Panc1 (cell line): ENCODE measurements around the gene AKAP6. TPM values are rescaled to one million over a fixed set of nuclear protein-coding genes. Genes with fewer than 3 reads are reported as not detected.

Experiments used
- ATAC-seq: fragments of 200-7000 bp; cut with Tn5 transposase; 2 replicates; pipeline ENCODE4 v1.9.1; 2020; ENCODE audit warnings: mild to moderate bottlenecking, moderate library complexity
- BruUV-seq: library from RNA; stranded (reverse); fragments of 400-500 nt; replicated peaks from 2 replicates; lab custom pipeline; 2021; lab: Mats Ljungman, UMichigan
- CTCF ChIA-PET: fragments of 300-600 bp; sonication (Branson Sonifier 250); formaldehyde crosslinking; loops from one replicate; lab custom pipeline; 2022; ENCODE audit warnings: antibody characterized with exemption; lab: Charles Lee
- POLR2A ChIA-PET: fragments of 300-600 bp; sonication (Branson Sonifier 250); formaldehyde crosslinking; loops from one replicate; lab custom pipeline; 2022; ENCODE audit warnings: antibody characterized with exemption; lab: Charles Lee
- DNase-seq: peaks from one replicate; pipeline ENCODE4 v3.0.0-alpha.2; 2010; ENCODE audit warnings: low read depth, low spot score
- H3K27ac ChIP-seq: 2 replicates; pipeline ENCODE4 v1.5.1; 2011; ENCODE audit warnings: mild to moderate bottlenecking, low read length, inconsistent platforms
- H3K27me3 ChIP-seq: fragments of 200-500 bp; sonication (Bioruptor generic); 2 replicates; pipeline ENCODE4 v1.6.0; 2014; ENCODE audit warnings: low read length, inconsistent platforms; ENCODE audit not compliant: control insufficient read depth, insufficient read depth
- H3K36me3 ChIP-seq: fragments of 200-500 bp; sonication (Bioruptor generic); 2 replicates; pipeline ENCODE4 v1.5.1; 2014; ENCODE audit warnings: inconsistent platforms, mild to moderate bottlenecking, low read length, moderate library complexity; ENCODE audit not compliant: control insufficient read depth, insufficient read depth
- H3K4me1 ChIP-seq: 2 replicates; pipeline ENCODE4 v1.5.1; 2011; ENCODE audit warnings: inconsistent platforms, mild to moderate bottlenecking, low read length, moderate library complexity; ENCODE audit not compliant: control insufficient read depth, insufficient read depth
- H3K4me3 ChIP-seq, 2 experiments: 2 replicates each; pipeline ENCODE4 v1.5.1; 2011 to 2012; ENCODE audit warnings: low read depth in 2 of 2, low read length in 2 of 2, mild to moderate bottlenecking in 2 of 2, inconsistent platforms in 1 of 2, moderate library complexity in 1 of 2
- H3K9me3 ChIP-seq: fragments of 200-500 bp; sonication (Bioruptor generic); 2 replicates; pipeline ENCODE4 v1.5.1; 2014; ENCODE audit warnings: low read depth, mild to moderate bottlenecking, inconsistent platforms, low read length, moderate library complexity; ENCODE audit not compliant: control insufficient read depth, insufficient read depth
- CTCF ChIP-seq: fragments of 450-650 bp; IDR thresholded peaks from 2 replicates; pipeline ENCODE4 v1.5.1; 2017; ENCODE audit warnings: mild to moderate bottlenecking
- POLR2AphosphoS5 ChIP-seq: IDR thresholded peaks from 2 replicates; pipeline ENCODE4 v1.6.1; 2012; ENCODE audit warnings: mild to moderate bottlenecking, low read depth, low read length, moderate library complexity
- REST ChIP-seq, 2 experiments: IDR thresholded peaks; 2 replicates each; pipeline ENCODE4 v1.6.1; 2011 to 2012; ENCODE audit warnings: low read depth in 2 of 2, control low read depth in 1 of 2, low read length in 1 of 2, mild to moderate bottlenecking in 1 of 2, moderate library complexity in 1 of 2; ENCODE audit not compliant: insufficient read depth in 1 of 2
- SIN3A ChIP-seq: IDR thresholded peaks from 2 replicates; pipeline ENCODE4 v1.6.1; 2012; ENCODE audit warnings: low read depth, mild to moderate bottlenecking, low read length, moderate library complexity, borderline replicate concordance; ENCODE audit not compliant: insufficient read depth
- TCF7L2 ChIP-seq: IDR thresholded peaks from 2 replicates; pipeline ENCODE4 v1.6.1; 2011; ENCODE audit warnings: mild to moderate bottlenecking, low read depth, low read length, inconsistent platforms
- in situ Hi-C: cut with HindIII; loops from 2 replicates; pipeline ENCODE4 v1.10.0; 2016; ENCODE audit warnings: low sequenced_read_pairs, low pct_unique_long_range_greater_than_20kb
- intact Hi-C: fragments of 100-400 bp; cut with micrococcal nuclease; formaldehyde crosslinking; loops from one replicate; pipeline ENCODE4 v1.10.0; 2022; ENCODE audit not compliant: unreplicated experiment
- total RNA-seq: library from RNA; stranded (reverse); gene quantifications from one replicate; pipeline ENCODE4 v1.2.1, GENCODE V29; 2021; ENCODE audit not compliant: unreplicated experiment

AKAP6 gene
- total RNA-seq, 1 experiment from 2014 or later, result 0.82 TPM

- BruUV-seq, result no TSS peak
- in situ Hi-C loops, result no loop called here
Observed at GRCh38 chr14:32826404-32827082, 497.4 kb downstream of the AKAP6 start.

GRCh38 chr14:32827514-32827913 is 498.4 kb downstream of the AKAP6 start:
- Histone ChIP-seq H3K36me3 (no peaks in the 10 kb centered on the region), H3K4me3 (no peak overlapping the region), H3K4me1 (no peaks in the 10 kb centered on the region), H3K27me3 (no peaks in the 10 kb centered on the region), H3K27ac (no peak overlapping the region), H3K9me3 (no peaks in the 10 kb centered on the region)
- ATAC-seq (no peak), DNase-seq (no peak)
- intact Hi-C loops, result no loop called here
- BruUV-seq, result no TSS peak
- CTCF ChIA-PET, result no interaction called here
- in situ Hi-C loops, result no loop called here
- TF ChIP-seq REST (IDR thresholded peaks at IDR 0.05; ENCODE audit: insufficient read depth in 1 of 2, low read depth in 2 of 2, low read length in 1 of 2), result no peak
- no peak for TF ChIP-seq POLR2AphosphoS5
- TF ChIP-seq CTCF, result no peak
- TF ChIP-seq SIN3A, result no peak
- TF ChIP-seq TCF7L2, result no peak
- POLR2A ChIA-PET, result no interaction called here

More at GRCh38 chr14:32826404-32827082, 497.4 kb downstream of the AKAP6 start:
- TF ChIP-seq CTCF, result no peak
- no peak for TF ChIP-seq REST (IDR thresholded peaks at IDR 0.05; ENCODE audit: insufficient read depth in 1 of 2, low read depth in 2 of 2, low read length in 1 of 2)
- no peak for TF ChIP-seq SIN3A
- Histone ChIP-seq H3K4me3 (no peak overlapping the region), H3K9me3 (no peaks in the 10 kb centered on the region), H3K27me3 (no peaks in the 10 kb centered on the region), H3K27ac (no peak overlapping the region), H3K4me1 (no peaks in the 10 kb centered on the region), H3K36me3 (no peaks in the 10 kb centered on the region)
- ATAC-seq (no peak), DNase-seq (no peak)
- ChIA-PET CTCF (no interaction called here), POLR2A (no interaction called here)
- intact Hi-C loops, result no loop called here
